Measurements from ENCODE around the gene MAPK10. TPM values are rescaled to one million over a fixed set of nuclear protein-coding genes. Genes with fewer than 3 reads are reported as not detected.

MAPK10 gene
- total RNA-seq, 1 donor from 2014 or later: 3.4 TPM

DNA sequence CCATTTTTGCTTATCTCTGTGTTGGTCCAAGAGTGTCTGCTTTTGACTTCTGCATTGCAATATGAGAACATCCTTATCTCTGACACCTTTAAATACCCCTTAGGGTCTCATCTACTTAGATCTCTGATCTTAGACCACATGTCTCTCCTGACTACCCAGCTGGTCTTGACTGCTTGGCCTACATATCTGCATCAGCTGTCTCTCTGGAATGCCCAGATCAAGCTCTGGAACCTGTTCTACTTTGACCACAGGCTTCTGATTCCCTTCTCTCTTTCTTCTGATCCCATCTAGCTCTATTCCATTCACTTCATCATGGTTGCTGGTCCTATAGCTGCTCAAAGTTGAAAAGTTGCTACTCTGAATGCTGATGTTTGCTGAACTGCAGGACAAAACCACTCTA lies 301.2 kb downstream of the MAPK10 start:
- FAIRE-seq (no peak), DNase-seq (ENCODE audit: low read depth) (no peak)
- Histone ChIP-seq H3K27me3 (ENCODE audit: control insufficient read depth, insufficient read depth, low read length) (no peaks in the 10 kb centered on the region), H3K4me3 (ENCODE audit: low read depth, low read length) (no peak overlapping the region), H3K36me3 (ENCODE audit: control insufficient read depth, insufficient read depth, low read length) (no peaks in the 10 kb centered on the region)
- TF ChIP-seq, protein P1, sequence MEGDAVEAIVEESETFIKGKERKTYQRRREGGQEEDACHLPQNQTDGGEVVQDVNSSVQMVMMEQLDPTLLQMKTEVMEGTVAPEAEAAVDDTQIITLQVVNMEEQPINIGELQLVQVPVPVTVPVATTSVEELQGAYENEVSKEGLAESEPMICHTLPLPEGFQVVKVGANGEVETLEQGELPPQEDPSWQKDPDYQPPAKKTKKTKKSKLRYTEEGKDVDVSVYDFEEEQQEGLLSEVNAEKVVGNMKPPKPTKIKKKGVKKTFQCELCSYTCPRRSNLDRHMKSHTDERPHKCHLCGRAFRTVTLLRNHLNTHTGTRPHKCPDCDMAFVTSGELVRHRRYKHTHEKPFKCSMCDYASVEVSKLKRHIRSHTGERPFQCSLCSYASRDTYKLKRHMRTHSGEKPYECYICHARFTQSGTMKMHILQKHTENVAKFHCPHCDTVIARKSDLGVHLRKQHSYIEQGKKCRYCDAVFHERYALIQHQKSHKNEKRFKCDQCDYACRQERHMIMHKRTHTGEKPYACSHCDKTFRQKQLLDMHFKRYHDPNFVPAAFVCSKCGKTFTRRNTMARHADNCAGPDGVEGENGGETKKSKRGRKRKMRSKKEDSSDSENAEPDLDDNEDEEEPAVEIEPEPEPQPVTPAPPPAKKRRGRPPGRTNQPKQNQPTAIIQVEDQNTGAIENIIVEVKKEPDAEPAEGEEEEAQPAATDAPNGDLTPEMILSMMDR (IDR thresholded peaks at IDR 0.05; ENCODE audit: insufficient read depth, low read length, severe bottlenecking): no peak

DNA sequence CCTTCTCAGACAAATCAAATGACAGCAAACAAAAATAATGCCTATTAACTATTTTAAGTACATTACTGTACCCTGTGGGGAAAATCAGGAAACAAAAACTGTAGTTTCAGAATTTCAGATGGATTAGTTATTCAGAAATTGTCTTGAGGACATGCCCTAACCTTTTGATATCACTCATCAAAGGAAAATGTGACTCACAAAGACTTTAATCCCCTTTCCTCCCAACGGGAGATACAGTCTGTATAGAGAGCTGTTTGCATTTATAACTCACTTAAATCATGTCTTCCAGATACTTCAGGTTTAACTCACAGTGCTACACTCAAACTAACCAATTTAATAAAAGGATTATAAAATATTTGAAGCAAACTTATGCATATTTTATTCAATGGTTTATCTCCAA lies 304.0 kb downstream of the MAPK10 start:
- H3K36me3 ChIP-seq (ENCODE audit: control insufficient read depth, insufficient read depth, low read length): no peaks in the 10 kb centered on the region
- peak; percentile 84 for DNase-seq (ENCODE audit: low read depth)
- FAIRE-seq: no peak

DNA sequence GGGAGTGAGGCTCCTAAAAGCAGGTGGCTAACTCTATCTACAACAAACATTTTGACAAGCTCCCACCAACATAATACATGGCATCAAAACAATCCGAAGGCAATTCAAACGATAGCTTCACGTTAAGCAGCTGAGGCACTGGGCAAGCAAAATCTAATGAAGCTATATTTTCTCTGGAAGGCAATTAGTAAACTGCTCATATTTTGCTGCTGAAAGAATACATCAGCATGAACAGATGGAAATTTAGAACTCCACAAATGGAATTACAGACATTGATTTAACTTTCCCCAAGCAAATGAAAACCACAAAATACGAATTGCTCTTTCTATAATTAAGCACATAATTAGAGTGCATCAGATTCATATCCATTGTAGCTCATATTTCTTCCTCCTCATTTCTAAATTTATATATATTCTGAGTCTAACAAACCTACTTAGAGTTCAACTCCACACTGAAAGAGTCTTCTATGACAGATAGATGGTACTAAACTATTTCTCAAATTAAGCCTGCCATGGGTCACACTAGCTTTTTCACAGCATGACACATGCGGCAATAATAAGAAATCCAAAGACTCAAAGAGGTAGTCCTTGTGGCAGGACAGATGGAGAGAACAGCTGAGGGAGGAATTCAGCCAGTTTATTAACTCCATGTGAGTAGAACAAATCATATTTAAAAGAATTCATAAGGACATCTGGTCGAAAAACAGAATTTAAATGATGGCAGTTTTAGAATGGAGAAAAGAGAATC lies 305.4 kb downstream of the MAPK10 start:
- no peak for DNase-seq (ENCODE audit: low read depth)
- Histone ChIP-seq H3K4me3 (ENCODE audit: low read depth, low read length) (no peak overlapping the region), H3K36me3 (ENCODE audit: control insufficient read depth, insufficient read depth, low read length) (no peaks in the 10 kb centered on the region), H3K27me3 (ENCODE audit: control insufficient read depth, insufficient read depth, low read length) (no peaks in the 10 kb centered on the region)
- TF ChIP-seq, protein P1 (IDR thresholded peaks at IDR 0.05; ENCODE audit: insufficient read depth, low read length, severe bottlenecking): no peak
- FAIRE-seq: no peak

More for the DNA sequence above, 304.0 kb downstream of the MAPK10 start:
- TF ChIP-seq, protein P1 (IDR thresholded peaks at IDR 0.05; ENCODE audit: insufficient read depth, low read length, severe bottlenecking): no peak
- Histone ChIP-seq H3K27me3 (ENCODE audit: control insufficient read depth, insufficient read depth, low read length) (no peaks in the 10 kb centered on the region), H3K4me3 (ENCODE audit: low read depth, low read length) (no peak overlapping the region)

DNA sequence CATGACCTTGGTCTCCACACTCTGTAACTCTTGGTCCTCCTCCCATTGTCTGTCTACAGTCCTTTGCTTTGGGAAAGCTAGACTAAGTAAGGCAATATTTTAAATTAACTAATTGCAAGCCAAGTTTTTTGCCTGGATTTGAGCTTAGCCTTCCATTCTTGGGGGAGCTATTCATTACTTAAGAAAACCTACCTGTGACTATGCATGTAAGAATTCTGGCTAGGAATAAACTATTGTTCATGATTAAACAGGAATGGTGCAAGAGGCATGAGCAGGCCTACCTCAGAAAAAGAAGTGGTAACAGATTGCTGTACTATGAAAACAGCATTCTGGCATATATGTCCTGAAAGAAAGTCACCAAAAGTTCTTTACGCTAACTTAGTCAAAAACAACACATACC lies 309.4 kb downstream of the MAPK10 start:
- H3K4me3 ChIP-seq (ENCODE audit: low read depth, low read length): no peak overlapping the region
- H3K27me3 ChIP-seq (ENCODE audit: control insufficient read depth, insufficient read depth, low read length): no peaks in the 10 kb centered on the region
- TF ChIP-seq, protein P1 (IDR thresholded peaks at IDR 0.05; ENCODE audit: insufficient read depth, low read length, severe bottlenecking): no peak
- DNase-seq (ENCODE audit: low read depth): peak; percentile 78
- no peak for FAIRE-seq
- no peaks in the 10 kb centered on the region for H3K36me3 ChIP-seq (ENCODE audit: control insufficient read depth, insufficient read depth, low read length)

DNA sequence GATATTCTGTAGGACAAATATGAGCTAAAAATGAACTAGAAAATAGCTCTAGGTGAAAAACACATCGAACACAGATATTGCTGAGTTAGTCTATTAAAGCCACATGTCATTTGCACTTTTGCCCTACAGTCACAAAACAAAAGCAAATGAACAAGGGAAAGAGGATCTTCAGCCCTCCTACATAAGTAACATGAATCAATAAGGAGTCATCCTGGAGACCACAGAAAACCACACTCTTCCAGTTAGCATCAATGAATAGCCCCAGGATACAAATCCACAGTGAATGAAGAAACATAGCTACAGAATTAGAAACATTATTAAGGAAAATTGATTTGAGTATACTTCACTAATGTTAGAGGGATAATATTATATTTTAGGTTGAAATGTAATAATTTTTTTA lies 311.4 kb downstream of the MAPK10 start:
- FAIRE-seq: no peak
- H3K36me3 ChIP-seq (ENCODE audit: control insufficient read depth, insufficient read depth, low read length): no peaks in the 10 kb centered on the region
- DNase-seq (ENCODE audit: low read depth): peak; percentile 78
- no peaks in the 10 kb centered on the region for H3K27me3 ChIP-seq (ENCODE audit: control insufficient read depth, insufficient read depth, low read length)
- no peak overlapping the region for H3K4me3 ChIP-seq (ENCODE audit: low read depth, low read length)
- TF ChIP-seq, protein P1 (IDR thresholded peaks at IDR 0.05; ENCODE audit: insufficient read depth, low read length, severe bottlenecking): no peak

DNA sequence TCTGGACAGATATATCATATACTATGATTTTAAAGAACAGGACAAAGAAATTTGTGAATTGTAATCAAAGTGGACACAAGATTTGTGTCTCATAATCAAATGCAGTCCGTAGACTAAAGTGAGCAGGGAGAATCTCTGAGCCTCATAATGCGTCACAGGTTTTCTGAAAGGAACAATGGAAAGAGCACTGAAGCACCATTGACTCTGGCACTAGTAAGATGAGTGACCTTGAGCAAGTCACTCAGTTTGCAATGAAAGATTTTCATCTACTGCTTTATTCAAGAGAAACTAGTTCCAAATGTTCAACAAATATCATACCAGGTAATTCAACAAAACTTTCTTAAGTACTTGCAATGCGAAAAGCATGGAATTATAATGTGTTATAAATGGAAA lies 315.3 kb downstream of the MAPK10 start:
- TF ChIP-seq, protein P1 (IDR thresholded peaks at IDR 0.05; ENCODE audit: insufficient read depth, low read length, severe bottlenecking): no peak
- no peak for DNase-seq (ENCODE audit: low read depth)
- FAIRE-seq: no peak
- Histone ChIP-seq H3K27me3 (ENCODE audit: control insufficient read depth, insufficient read depth, low read length) (no peaks in the 10 kb centered on the region), H3K4me3 (ENCODE audit: low read depth, low read length) (no peak overlapping the region), H3K36me3 (ENCODE audit: control insufficient read depth, insufficient read depth, low read length) (no peaks in the 10 kb centered on the region)

Measured in bronchial epithelial cell (primary cell).